Measurements from ENCODE around the gene LRRN3.

The LRRN3 gene

DNA sequence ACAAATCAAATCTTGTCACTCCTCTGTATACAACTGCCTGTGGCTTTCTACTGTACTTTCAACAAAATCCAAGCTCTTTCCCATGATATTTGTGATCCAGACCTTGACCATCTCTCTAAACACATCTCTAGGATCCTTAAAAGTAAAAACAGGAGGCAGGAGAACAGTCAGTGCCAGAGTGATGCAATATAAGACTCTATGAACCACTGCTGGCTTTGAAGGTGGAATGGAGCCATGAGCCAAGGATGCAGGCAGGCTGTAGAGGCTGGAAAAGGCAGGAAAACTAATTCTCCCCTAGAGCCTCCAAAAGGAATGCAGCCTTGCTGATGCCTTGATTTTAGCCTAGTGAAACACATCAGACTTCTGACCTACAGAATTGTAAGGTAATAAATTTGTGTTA lies 45.5 kb upstream of the LRRN3 start:
- no peak overlapping the region for H3K9ac ChIP-seq (ENCODE audit: low read depth, low read length, poor library complexity)
- H3K14ac ChIP-seq (ENCODE audit: low read length): no peak overlapping the region
- H3K27me3 ChIP-seq (ENCODE audit: control insufficient read depth in 3 of 3, insufficient read depth in 3 of 3, low read depth in 1 of 3, low read length in 3 of 3): no peaks in the 10 kb centered on the region
- no peak overlapping the region for H3K4me3 ChIP-seq (ENCODE audit: low read length in 2 of 2)
- no peak for DNase-seq (ENCODE audit: low spot score)
- no peak overlapping the region for H2AK5ac ChIP-seq (ENCODE audit: low read depth, low read length)
- H2BK12ac ChIP-seq (ENCODE audit: low read length): no peak overlapping the region
- H2AFZ ChIP-seq (ENCODE audit: low read length): peak overlapping the region; percentile 6
- H3K9me3 ChIP-seq (replicated peaks in 1 of 2; ENCODE audit: control insufficient read depth in 2 of 2, insufficient read depth in 1 of 2, low read depth in 1 of 2, low read length in 2 of 2): peaks cover 0 to 3% of the 10 kb centered on the region in 2 donors
- H3K18ac ChIP-seq (ENCODE audit: low read length): no peak overlapping the region
- no peak overlapping the region for H3K23ac ChIP-seq (ENCODE audit: low read depth, low read length, poor library complexity)
- H3K4me2 ChIP-seq (ENCODE audit: insufficient read depth, low read length, poor library complexity, severe bottlenecking): no peak overlapping the region
- H2BK5ac ChIP-seq (ENCODE audit: low read length): no peak overlapping the region
- H2BK120ac ChIP-seq (ENCODE audit: low read depth, low read length): no peak overlapping the region
- H4K8ac ChIP-seq (ENCODE audit: low read depth, low read length): no peak overlapping the region
- H4K91ac ChIP-seq (ENCODE audit: low read depth, low read length, poor library complexity): no peak overlapping the region
- no peaks in the 10 kb centered on the region for H3K79me1 ChIP-seq (ENCODE audit: low read depth, low read length)
- H2BK15ac ChIP-seq (ENCODE audit: low read length): no peak overlapping the region
- H3K4ac ChIP-seq (ENCODE audit: low read length): no peak overlapping the region
- peaks cover 0 to 9% of the 10 kb centered on the region in 2 donors for H3K4me1 ChIP-seq (ENCODE audit: control insufficient read depth in 2 of 2, insufficient read depth in 1 of 2, low read depth in 1 of 2, low read length in 2 of 2)
- H3K27ac ChIP-seq (replicated peaks; ENCODE audit: low read length): no peak overlapping the region
- no peaks in the 10 kb centered on the region for H3K36me3 ChIP-seq (replicated peaks in 1 of 2; ENCODE audit: control insufficient read depth in 2 of 2, insufficient read depth in 2 of 2, low read length in 2 of 2)

DNA sequence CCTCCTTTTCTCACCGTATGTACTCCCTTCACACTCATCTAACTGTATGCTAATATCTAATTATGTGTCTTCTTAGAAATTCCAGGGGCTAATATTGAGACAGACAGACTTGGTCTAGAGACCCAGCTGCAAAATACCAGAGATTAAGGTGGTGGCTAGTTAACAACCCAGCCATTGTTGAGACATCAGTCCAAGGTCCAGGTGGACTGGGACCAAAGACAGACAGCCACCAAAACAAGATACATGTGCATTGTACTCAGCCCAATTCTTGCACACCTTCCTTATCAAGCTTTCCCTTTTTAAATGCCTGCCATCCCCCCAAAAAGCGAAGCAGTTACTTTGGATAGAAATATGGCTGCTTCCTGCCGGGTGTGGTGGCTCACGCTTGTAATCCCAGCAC lies 43.3 kb upstream of the LRRN3 start:
- WGBS, 2 donors (ENCODE audit: extremely low coverage in 2 of 2, insufficient read length in 2 of 2, insufficient replicate concordance in 1 of 2): no CpG with 5 or more reads among the region's 4 CpGs
- no peak overlapping the region for H2AFZ ChIP-seq (ENCODE audit: low read length)
- no peaks in the 10 kb centered on the region for H3K79me1 ChIP-seq (ENCODE audit: low read depth, low read length)
- no peak overlapping the region for H4K91ac ChIP-seq (ENCODE audit: low read depth, low read length, poor library complexity)
- no peak overlapping the region for H4K8ac ChIP-seq (ENCODE audit: low read depth, low read length)
- no peak overlapping the region for H3K4me3 ChIP-seq (ENCODE audit: low read length in 2 of 2)
- DNase-seq (ENCODE audit: low spot score): no peak
- H3K14ac ChIP-seq (ENCODE audit: low read length): no peak overlapping the region
- no peak overlapping the region for H3K27ac ChIP-seq (replicated peaks; ENCODE audit: low read length)
- H3K4me1 ChIP-seq (ENCODE audit: control insufficient read depth in 2 of 2, insufficient read depth in 1 of 2, low read depth in 1 of 2, low read length in 2 of 2): peaks cover 0 to 19% of the 10 kb centered on the region in 2 donors
- H2BK120ac ChIP-seq (ENCODE audit: low read depth, low read length): no peak overlapping the region
- no peak overlapping the region for H3K18ac ChIP-seq (ENCODE audit: low read length)
- no peak overlapping the region for H2BK15ac ChIP-seq (ENCODE audit: low read length)
- no peak overlapping the region for H3K4me2 ChIP-seq (ENCODE audit: insufficient read depth, low read length, poor library complexity, severe bottlenecking)
- H3K9ac ChIP-seq (ENCODE audit: low read depth, low read length, poor library complexity): no peak overlapping the region
- no peaks in the 10 kb centered on the region for H3K27me3 ChIP-seq (ENCODE audit: control insufficient read depth in 3 of 3, insufficient read depth in 3 of 3, low read depth in 1 of 3, low read length in 3 of 3)
- H2AK5ac ChIP-seq (ENCODE audit: low read depth, low read length): no peak overlapping the region
- no peaks in the 10 kb centered on the region for H3K36me3 ChIP-seq (replicated peaks in 1 of 2; ENCODE audit: control insufficient read depth in 2 of 2, insufficient read depth in 2 of 2, low read length in 2 of 2)
- no peak overlapping the region for H2BK12ac ChIP-seq (ENCODE audit: low read length)
- no peak overlapping the region for H3K23ac ChIP-seq (ENCODE audit: low read depth, low read length, poor library complexity)
- no peak overlapping the region for H2BK5ac ChIP-seq (ENCODE audit: low read length)
- peaks cover 0 to 3% of the 10 kb centered on the region in 2 donors for H3K9me3 ChIP-seq (replicated peaks in 1 of 2; ENCODE audit: control insufficient read depth in 2 of 2, insufficient read depth in 1 of 2, low read depth in 1 of 2, low read length in 2 of 2)
- no peak overlapping the region for H3K4ac ChIP-seq (ENCODE audit: low read length)

- H2AFZ ChIP-seq (ENCODE audit: low read length): peak overlapping the region; percentile 56
Measured at GRCh38 chr7:111049971-111050680, 40.8 kb upstream of the LRRN3 start.

GRCh38 chr7:111050875-111051416 lies 40.0 kb upstream of the LRRN3 start:
- Histone ChIP-seq H3K14ac (ENCODE audit: low read length) (no peak overlapping the region), H3K23ac (ENCODE audit: low read depth, low read length, poor library complexity) (no peak overlapping the region)
- no CpG with 5 or more reads among the region's 2 CpGs for WGBS, 2 donors (ENCODE audit: extremely low coverage in 2 of 2, insufficient read length in 2 of 2, insufficient replicate concordance in 1 of 2)

More at GRCh38 chr7:111049971-111050680, 40.8 kb upstream of the LRRN3 start:
- Histone ChIP-seq H3K36me3 (replicated peaks in 1 of 2; ENCODE audit: control insufficient read depth in 2 of 2, insufficient read depth in 2 of 2, low read length in 2 of 2) (no peaks in the 10 kb centered on the region), H2BK15ac (ENCODE audit: low read length) (no peak overlapping the region), H3K4me2 (ENCODE audit: insufficient read depth, low read length, poor library complexity, severe bottlenecking) (no peak overlapping the region), H2BK5ac (ENCODE audit: low read length) (no peak overlapping the region), H2BK12ac (ENCODE audit: low read length) (no peak overlapping the region), H3K4me3 (ENCODE audit: low read length in 2 of 2) (no peak overlapping the region), H3K9me3 (replicated peaks in 1 of 2; ENCODE audit: control insufficient read depth in 2 of 2, insufficient read depth in 1 of 2, low read depth in 1 of 2, low read length in 2 of 2) (peaks cover 1 to 3% of the 10 kb centered on the region in 2 donors), H2BK120ac (ENCODE audit: low read depth, low read length) (no peak overlapping the region), H3K4me1 (ENCODE audit: control insufficient read depth in 2 of 2, insufficient read depth in 1 of 2, low read depth in 1 of 2, low read length in 2 of 2) (peaks cover 0 to 19% of the 10 kb centered on the region in 2 donors), H3K27me3 (ENCODE audit: control insufficient read depth in 3 of 3, insufficient read depth in 3 of 3, low read depth in 1 of 3, low read length in 3 of 3) (no peaks in the 10 kb centered on the region), H3K9ac (ENCODE audit: low read depth, low read length, poor library complexity) (no peak overlapping the region), H3K27ac (replicated peaks; ENCODE audit: low read length) (no peak overlapping the region), H4K8ac (ENCODE audit: low read depth, low read length) (no peak overlapping the region), H3K23ac (ENCODE audit: low read depth, low read length, poor library complexity) (no peak overlapping the region), H3K79me1 (ENCODE audit: low read depth, low read length) (no peaks in the 10 kb centered on the region), H3K4ac (ENCODE audit: low read length) (no peak overlapping the region), H4K91ac (ENCODE audit: low read depth, low read length, poor library complexity) (no peak overlapping the region), H3K14ac (ENCODE audit: low read length) (no peak overlapping the region), H2AK5ac (ENCODE audit: low read depth, low read length) (no peak overlapping the region), H3K18ac (ENCODE audit: low read length) (no peak overlapping the region)
- no CpG with 5 or more reads among the region's 7 CpGs for WGBS, 2 donors (ENCODE audit: extremely low coverage in 2 of 2, insufficient read length in 2 of 2, insufficient replicate concordance in 1 of 2)
- DNase-seq (ENCODE audit: low spot score): no peak

More at GRCh38 chr7:111050875-111051416, 40.0 kb upstream of the LRRN3 start:
- H4K8ac ChIP-seq (ENCODE audit: low read depth, low read length): no peak overlapping the region
- no peak overlapping the region for H2BK120ac ChIP-seq (ENCODE audit: low read depth, low read length)
- no peak overlapping the region for H3K4ac ChIP-seq (ENCODE audit: low read length)
- peaks cover 3% of the 10 kb centered on the region in 2 donors for H3K9me3 ChIP-seq (replicated peaks in 1 of 2; ENCODE audit: control insufficient read depth in 2 of 2, insufficient read depth in 1 of 2, low read depth in 1 of 2, low read length in 2 of 2)
- no peak overlapping the region for H3K9ac ChIP-seq (ENCODE audit: low read depth, low read length, poor library complexity)
- peak overlapping the region; percentile 56 for H2AFZ ChIP-seq (ENCODE audit: low read length)
- no peak overlapping the region for H3K18ac ChIP-seq (ENCODE audit: low read length)
- no peak overlapping the region for H3K27ac ChIP-seq (replicated peaks; ENCODE audit: low read length)
- H3K4me2 ChIP-seq (ENCODE audit: insufficient read depth, low read length, poor library complexity, severe bottlenecking): no peak overlapping the region
- no peak overlapping the region for H3K4me3 ChIP-seq (ENCODE audit: low read length in 2 of 2)
- H2AK5ac ChIP-seq (ENCODE audit: low read depth, low read length): no peak overlapping the region
- H3K4me1 ChIP-seq (ENCODE audit: control insufficient read depth in 2 of 2, insufficient read depth in 1 of 2, low read depth in 1 of 2, low read length in 2 of 2): peaks cover 0 to 19% of the 10 kb centered on the region in 2 donors
- DNase-seq (ENCODE audit: low spot score): no peak
- no peaks in the 10 kb centered on the region for H3K36me3 ChIP-seq (replicated peaks in 1 of 2; ENCODE audit: control insufficient read depth in 2 of 2, insufficient read depth in 2 of 2, low read length in 2 of 2)
- no peaks in the 10 kb centered on the region for H3K27me3 ChIP-seq (ENCODE audit: control insufficient read depth in 3 of 3, insufficient read depth in 3 of 3, low read depth in 1 of 3, low read length in 3 of 3)
- no peak overlapping the region for H2BK5ac ChIP-seq (ENCODE audit: low read length)
- H2BK12ac ChIP-seq (ENCODE audit: low read length): no peak overlapping the region
- no peaks in the 10 kb centered on the region for H3K79me1 ChIP-seq (ENCODE audit: low read depth, low read length)
- no peak overlapping the region for H2BK15ac ChIP-seq (ENCODE audit: low read length)
- no peak overlapping the region for H4K91ac ChIP-seq (ENCODE audit: low read depth, low read length, poor library complexity)
